ENCODE measurements around the gene GPRIN1.

DNA sequence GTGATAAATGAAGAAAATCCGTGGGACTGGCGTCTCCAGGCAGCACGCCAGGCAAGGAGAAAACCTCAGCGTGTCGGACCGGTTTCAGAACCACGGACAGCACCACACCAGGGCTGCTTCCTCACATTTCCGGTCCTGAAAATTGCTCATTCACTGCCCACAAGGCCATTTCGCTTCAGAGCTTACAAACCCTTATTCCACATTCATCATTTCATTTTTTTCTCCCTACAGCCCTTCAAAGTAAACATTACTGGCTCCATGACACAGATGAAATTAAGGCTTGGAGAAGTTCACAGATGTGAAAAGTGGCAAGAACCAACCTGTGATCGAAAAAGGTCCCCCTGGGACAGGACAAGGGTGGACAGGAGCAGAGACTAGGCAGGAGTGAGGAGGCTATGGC lies 1.5 kb upstream of the GPRIN1 start:
- TF ChIP-seq, protein P1, sequence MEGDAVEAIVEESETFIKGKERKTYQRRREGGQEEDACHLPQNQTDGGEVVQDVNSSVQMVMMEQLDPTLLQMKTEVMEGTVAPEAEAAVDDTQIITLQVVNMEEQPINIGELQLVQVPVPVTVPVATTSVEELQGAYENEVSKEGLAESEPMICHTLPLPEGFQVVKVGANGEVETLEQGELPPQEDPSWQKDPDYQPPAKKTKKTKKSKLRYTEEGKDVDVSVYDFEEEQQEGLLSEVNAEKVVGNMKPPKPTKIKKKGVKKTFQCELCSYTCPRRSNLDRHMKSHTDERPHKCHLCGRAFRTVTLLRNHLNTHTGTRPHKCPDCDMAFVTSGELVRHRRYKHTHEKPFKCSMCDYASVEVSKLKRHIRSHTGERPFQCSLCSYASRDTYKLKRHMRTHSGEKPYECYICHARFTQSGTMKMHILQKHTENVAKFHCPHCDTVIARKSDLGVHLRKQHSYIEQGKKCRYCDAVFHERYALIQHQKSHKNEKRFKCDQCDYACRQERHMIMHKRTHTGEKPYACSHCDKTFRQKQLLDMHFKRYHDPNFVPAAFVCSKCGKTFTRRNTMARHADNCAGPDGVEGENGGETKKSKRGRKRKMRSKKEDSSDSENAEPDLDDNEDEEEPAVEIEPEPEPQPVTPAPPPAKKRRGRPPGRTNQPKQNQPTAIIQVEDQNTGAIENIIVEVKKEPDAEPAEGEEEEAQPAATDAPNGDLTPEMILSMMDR (IDR thresholded peaks at IDR 0.05) = no peak
- no peak for TF ChIP-seq EZH2 (IDR thresholded peaks at IDR 0.05; ENCODE audit: borderline replicate concordance, insufficient read depth, low read depth, low read length, poor library complexity, severe bottlenecking)

Data from B cell (primary cell).